Measurements from ENCODE around the gene KCNQ4. TPM values are rescaled to one million over a fixed set of nuclear protein-coding genes. Genes with fewer than 3 reads are reported as not detected.

KCNQ4 gene
- total and polyA plus RNA-seq, 2 of the 13 experiments (the other 11 are each of a cell fraction or from before 2014, with no cell fraction given): 0.02 to 0.09 TPM

DNA sequence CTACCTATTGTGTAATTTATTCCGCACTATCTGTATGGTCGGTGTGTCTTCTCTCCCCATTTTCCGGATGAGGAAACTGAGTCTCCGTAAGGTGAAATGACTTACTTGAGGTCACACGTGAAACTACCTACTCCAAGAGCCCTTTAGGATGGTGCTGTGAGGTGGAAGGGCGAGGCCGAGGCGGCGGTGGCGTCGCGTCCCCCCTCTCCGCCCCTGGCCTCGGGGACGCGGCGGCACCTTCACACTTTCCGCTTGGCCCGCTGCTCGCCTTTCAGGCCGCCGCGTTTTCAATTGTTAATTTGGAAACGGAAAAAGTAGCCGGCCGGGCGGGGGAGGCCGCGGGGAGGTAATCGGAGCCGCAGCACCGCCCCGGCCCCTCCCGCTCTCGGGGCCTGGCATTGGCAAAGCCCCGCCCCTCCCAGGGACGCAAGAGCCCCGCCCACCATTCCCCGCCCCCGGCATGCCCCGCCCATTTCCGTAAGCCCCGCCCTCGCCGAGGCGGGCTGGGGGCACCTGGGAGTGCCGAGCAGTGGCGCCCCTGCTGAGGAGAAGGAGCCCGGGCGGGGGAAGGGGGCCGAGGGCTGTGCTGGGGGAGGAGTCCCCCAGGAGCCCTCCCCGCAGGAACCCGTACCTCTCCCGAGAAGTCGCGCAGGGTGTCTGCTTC lies 18.6 kb downstream of the KCNQ4 start (continued):
- TF ChIP-seq MNT (IDR thresholded peaks at IDR 0.05) (no peak), IKZF1 (IDR thresholded peaks at IDR 0.05) (no peak), ZNF547 (CRISPR knock-in tag; IDR thresholded peaks at IDR 0.05) (no peak), SRSF9 (IDR thresholded peaks at IDR 0.05; ENCODE audit: borderline replicate concordance, insufficient read depth, low read depth, low read length, poor library complexity, severe bottlenecking) (no peak), HNF4G (IDR thresholded peaks at IDR 0.05; ENCODE audit: borderline replicate concordance, low read depth, low read length) (no peak), HNF4G (CRISPR knock-in tag; IDR thresholded peaks at IDR 0.05; ENCODE audit: borderline replicate concordance, low read depth) (no peak), ZNF12 (CRISPR knock-in tag; IDR thresholded peaks at IDR 0.05) (no peak), SAP130 (CRISPR knock-in tag; IDR thresholded peaks at IDR 0.05; ENCODE audit: low read depth) (0 out of 2 replicates have a peak, but pooled peaks have one; percentile 14), ZNF121 (CRISPR knock-in tag; IDR thresholded peaks at IDR 0.05) (no peak), ZBTB38 (CRISPR knock-in tag; IDR thresholded peaks at IDR 0.05) (no peak), SP5 (CRISPR knock-in tag; IDR thresholded peaks at IDR 0.05; ENCODE audit: borderline replicate concordance, low read depth) (0 out of 2 replicates have a peak, but pooled peaks have one; percentile 19), ZNF350 (CRISPR knock-in tag; IDR thresholded peaks at IDR 0.05; ENCODE audit: borderline replicate concordance, low read depth) (no peak), PHB2 (IDR thresholded peaks at IDR 0.05; ENCODE audit: partially characterized antibody) (no peak), CEBPB (IDR thresholded peaks at IDR 0.05; ENCODE audit: borderline replicate concordance, low read depth, low read length) (peak; percentile 35; the same call in 1 of the 2 replicates), PCBP1 (IDR thresholded peaks at IDR 0.05; ENCODE audit: borderline replicate concordance, low read depth, low read length) (no peak), MTF1 (CRISPR knock-in tag; IDR thresholded peaks at IDR 0.05) (no peak), MYNN (CRISPR knock-in tag; IDR thresholded peaks at IDR 0.05; ENCODE audit: low read depth) (no peak)
- TF ChIP-seq, protein P1, sequence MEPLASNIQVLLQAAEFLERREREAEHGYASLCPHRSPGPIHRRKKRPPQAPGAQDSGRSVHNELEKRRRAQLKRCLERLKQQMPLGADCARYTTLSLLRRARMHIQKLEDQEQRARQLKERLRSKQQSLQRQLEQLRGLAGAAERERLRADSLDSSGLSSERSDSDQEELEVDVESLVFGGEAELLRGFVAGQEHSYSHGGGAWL (CRISPR knock-in tag; IDR thresholded peaks at IDR 0.05): 0 out of 2 replicates have a peak, but pooled peaks have one; percentile 22
- TF ChIP-seq, protein P2, sequence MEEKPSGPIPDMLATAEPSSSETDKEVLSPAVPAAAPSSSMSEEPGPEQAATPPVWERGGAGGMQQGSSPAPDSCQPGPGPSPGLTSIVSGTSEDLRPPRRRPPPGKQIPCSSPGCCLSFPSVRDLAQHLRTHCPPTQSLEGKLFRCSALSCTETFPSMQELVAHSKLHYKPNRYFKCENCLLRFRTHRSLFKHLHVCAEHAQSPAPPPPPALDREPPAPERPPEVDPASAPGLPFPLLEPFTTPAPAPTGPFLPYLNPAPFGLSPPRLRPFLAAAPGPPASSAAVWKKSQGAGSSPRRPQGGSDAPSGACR (CRISPR knock-in tag; IDR thresholded peaks at IDR 0.05): no peak
- TF ChIP-seq, protein P3, sequence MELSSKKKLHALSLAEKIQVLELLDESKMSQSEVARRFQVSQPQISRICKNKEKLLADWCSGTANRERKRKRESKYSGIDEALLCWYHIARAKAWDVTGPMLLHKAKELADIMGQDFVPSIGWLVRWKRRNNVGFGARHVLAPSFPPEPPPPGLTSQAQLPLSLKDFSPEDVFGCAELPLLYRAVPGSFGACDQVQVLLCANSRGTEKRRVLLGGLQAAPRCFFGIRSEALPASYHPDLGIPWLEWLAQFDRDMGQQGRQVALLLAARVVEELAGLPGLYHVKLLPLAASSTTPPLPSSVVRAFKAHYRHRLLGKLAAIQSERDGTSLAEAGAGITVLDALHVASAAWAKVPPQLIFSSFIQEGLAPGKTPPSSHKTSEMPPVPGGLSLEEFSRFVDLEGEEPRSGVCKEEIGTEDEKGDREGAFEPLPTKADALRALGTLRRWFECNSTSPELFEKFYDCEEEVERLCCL (CRISPR knock-in tag; IDR thresholded peaks at IDR 0.05; ENCODE audit: borderline replicate concordance): no peak

All from HepG2 (cell line).